ENCODE results near the gene AHCYL2. TPM values are rescaled to one million over a fixed set of nuclear protein-coding genes. Genes with fewer than 3 reads are reported as not detected.

Gene AHCYL2
- total and polyA plus RNA-seq, 9 donors, result 8.7 to 25.8 (median 17.2) TPM

DNA sequence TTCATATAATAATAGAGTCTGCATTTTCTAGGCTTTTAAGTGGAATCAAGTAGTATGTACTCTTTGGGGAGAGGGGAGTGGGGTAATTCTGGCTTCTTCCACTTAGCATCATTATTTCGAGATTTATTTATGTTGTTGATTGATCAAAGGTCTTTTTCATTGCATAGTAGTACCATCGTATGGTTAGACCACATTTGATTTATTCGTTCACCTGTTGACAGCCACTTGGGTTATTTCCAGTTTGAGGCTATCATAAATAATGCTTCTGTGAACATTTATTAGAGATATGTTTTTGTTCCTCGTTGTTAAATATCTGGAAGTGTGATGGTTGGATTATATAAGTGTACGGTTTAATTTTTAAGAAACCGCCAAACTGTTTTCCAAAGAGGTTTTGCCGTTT, 52.8 kb downstream of the AHCYL2 start:
- TF ChIP-seq EP300 (IDR thresholded peaks at IDR 0.05), result no peak
- TF ChIP-seq, protein P1, sequence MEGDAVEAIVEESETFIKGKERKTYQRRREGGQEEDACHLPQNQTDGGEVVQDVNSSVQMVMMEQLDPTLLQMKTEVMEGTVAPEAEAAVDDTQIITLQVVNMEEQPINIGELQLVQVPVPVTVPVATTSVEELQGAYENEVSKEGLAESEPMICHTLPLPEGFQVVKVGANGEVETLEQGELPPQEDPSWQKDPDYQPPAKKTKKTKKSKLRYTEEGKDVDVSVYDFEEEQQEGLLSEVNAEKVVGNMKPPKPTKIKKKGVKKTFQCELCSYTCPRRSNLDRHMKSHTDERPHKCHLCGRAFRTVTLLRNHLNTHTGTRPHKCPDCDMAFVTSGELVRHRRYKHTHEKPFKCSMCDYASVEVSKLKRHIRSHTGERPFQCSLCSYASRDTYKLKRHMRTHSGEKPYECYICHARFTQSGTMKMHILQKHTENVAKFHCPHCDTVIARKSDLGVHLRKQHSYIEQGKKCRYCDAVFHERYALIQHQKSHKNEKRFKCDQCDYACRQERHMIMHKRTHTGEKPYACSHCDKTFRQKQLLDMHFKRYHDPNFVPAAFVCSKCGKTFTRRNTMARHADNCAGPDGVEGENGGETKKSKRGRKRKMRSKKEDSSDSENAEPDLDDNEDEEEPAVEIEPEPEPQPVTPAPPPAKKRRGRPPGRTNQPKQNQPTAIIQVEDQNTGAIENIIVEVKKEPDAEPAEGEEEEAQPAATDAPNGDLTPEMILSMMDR (IDR thresholded peaks at IDR 0.05), result no peak
- no peak for TF ChIP-seq POLR2A (IDR thresholded peaks at IDR 0.05)
- intact Hi-C loops (cut with DNase I), result no loop called here
- WGBS, 3 donors, result 61 to 90% (median 61%) methylated on average over 7 of the region's 7 CpGs
- Histone ChIP-seq H3K36me3 (no peaks in the 10 kb centered on the region), H3K4me1 (ENCODE audit: insufficient read depth) (no peaks in the 10 kb centered on the region), H3K27me3 (no peaks in the 10 kb centered on the region), H3K9me3 (no peaks in the 10 kb centered on the region), H3K4me3 (no peak overlapping the region), H3K27ac (no peak overlapping the region)
- no peak for DNase-seq

DNA sequence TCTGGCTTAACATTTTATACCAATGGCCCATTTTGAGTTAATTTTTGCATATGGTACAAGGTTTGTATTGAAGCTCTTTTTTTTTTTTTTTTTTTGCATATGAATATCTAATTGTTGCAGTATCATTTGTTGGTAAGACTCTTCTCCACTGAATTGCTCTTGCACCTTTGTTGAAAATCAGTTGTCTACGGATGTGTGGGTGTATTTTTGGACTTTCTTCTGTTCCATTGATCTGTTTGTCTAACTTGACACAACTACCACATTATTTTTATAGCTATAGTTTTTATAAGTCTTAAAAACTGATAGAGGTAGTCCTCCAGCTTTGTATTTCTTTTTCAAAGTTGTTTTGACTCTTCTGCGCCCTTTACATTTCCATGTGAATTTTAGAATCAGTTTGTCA, 53.9 kb downstream of the AHCYL2 start:
- no peak for DNase-seq
- Histone ChIP-seq H3K27ac (no peak overlapping the region), H3K4me3 (no peak overlapping the region), H3K4me1 (ENCODE audit: insufficient read depth) (no peaks in the 10 kb centered on the region), H3K9me3 (no peaks in the 10 kb centered on the region), H3K36me3 (no peaks in the 10 kb centered on the region), H3K27me3 (no peaks in the 10 kb centered on the region)
- TF ChIP-seq, protein P1 (IDR thresholded peaks at IDR 0.05), result no peak
- TF ChIP-seq POLR2A (IDR thresholded peaks at IDR 0.05) (no peak), EP300 (IDR thresholded peaks at IDR 0.05) (no peak)
- intact Hi-C loops (cut with DNase I), result no loop called here
- 96 to 100% (median 97%) methylated on average over 2 of the region's 2 CpGs for WGBS, 3 donors

- 83 to 87% (median 85%) methylated on average over 3 of the region's 3 CpGs for WGBS, 3 donors
- TF ChIP-seq POLR2A (IDR thresholded peaks at IDR 0.05) (no peak), EP300 (IDR thresholded peaks at IDR 0.05) (no peak)
- TF ChIP-seq, protein P1 (IDR thresholded peaks at IDR 0.05), result no peak
- Histone ChIP-seq H3K36me3 (no peaks in the 10 kb centered on the region), H3K27ac (no peak overlapping the region), H3K4me3 (no peak overlapping the region), H3K4me1 (ENCODE audit: insufficient read depth) (no peaks in the 10 kb centered on the region), H3K27me3 (no peaks in the 10 kb centered on the region), H3K9me3 (no peaks in the 10 kb centered on the region)
- no peak for DNase-seq
- intact Hi-C loops (cut with DNase I), result no loop called here
Observed at GRCh38 chr7:129279757-129280156, 54.9 kb downstream of the AHCYL2 start.

- no peak overlapping the region for H3K27ac ChIP-seq
- no peak for DNase-seq
- no peaks in the 10 kb centered on the region for H3K4me1 ChIP-seq (ENCODE audit: insufficient read depth)
- H3K9me3 ChIP-seq, result no peaks in the 10 kb centered on the region
- TF ChIP-seq, protein P1 (IDR thresholded peaks at IDR 0.05), result no peak
- no peak for TF ChIP-seq EP300 (IDR thresholded peaks at IDR 0.05)
- TF ChIP-seq POLR2A (IDR thresholded peaks at IDR 0.05), result no peak
- H3K36me3 ChIP-seq, result no peaks in the 10 kb centered on the region
- WGBS, 3 donors, result 94 to 100% (median 96%) methylated on average over 1 of the region's 1 CpG
- intact Hi-C loops (cut with DNase I), result no loop called here
- no peak overlapping the region for H3K4me3 ChIP-seq
- no peaks in the 10 kb centered on the region for H3K27me3 ChIP-seq
Observed at GRCh38 chr7:129281163-129281562, 56.3 kb downstream of the AHCYL2 start.

All from ovary (tissue), 9 donors.